AG08396 (cell line): Measurements from ENCODE around the gene CEP68.
"Not testable (repeated sequence)": the region's sequence is repeated elsewhere in the genome, so short reads cannot be mapped to it uniquely, and the experiment has no call there.

ENCODE experiments used
- DNase-seq: peaks from one replicate; pipeline ENCODE4 v3.0.0; 2012; ENCODE audit warnings: low spot score, mixed read lengths

Gene CEP68, protein sequence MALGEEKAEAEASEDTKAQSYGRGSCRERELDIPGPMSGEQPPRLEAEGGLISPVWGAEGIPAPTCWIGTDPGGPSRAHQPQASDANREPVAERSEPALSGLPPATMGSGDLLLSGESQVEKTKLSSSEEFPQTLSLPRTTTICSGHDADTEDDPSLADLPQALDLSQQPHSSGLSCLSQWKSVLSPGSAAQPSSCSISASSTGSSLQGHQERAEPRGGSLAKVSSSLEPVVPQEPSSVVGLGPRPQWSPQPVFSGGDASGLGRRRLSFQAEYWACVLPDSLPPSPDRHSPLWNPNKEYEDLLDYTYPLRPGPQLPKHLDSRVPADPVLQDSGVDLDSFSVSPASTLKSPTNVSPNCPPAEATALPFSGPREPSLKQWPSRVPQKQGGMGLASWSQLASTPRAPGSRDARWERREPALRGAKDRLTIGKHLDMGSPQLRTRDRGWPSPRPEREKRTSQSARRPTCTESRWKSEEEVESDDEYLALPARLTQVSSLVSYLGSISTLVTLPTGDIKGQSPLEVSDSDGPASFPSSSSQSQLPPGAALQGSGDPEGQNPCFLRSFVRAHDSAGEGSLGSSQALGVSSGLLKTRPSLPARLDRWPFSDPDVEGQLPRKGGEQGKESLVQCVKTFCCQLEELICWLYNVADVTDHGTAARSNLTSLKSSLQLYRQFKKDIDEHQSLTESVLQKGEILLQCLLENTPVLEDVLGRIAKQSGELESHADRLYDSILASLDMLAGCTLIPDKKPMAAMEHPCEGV

DNA sequence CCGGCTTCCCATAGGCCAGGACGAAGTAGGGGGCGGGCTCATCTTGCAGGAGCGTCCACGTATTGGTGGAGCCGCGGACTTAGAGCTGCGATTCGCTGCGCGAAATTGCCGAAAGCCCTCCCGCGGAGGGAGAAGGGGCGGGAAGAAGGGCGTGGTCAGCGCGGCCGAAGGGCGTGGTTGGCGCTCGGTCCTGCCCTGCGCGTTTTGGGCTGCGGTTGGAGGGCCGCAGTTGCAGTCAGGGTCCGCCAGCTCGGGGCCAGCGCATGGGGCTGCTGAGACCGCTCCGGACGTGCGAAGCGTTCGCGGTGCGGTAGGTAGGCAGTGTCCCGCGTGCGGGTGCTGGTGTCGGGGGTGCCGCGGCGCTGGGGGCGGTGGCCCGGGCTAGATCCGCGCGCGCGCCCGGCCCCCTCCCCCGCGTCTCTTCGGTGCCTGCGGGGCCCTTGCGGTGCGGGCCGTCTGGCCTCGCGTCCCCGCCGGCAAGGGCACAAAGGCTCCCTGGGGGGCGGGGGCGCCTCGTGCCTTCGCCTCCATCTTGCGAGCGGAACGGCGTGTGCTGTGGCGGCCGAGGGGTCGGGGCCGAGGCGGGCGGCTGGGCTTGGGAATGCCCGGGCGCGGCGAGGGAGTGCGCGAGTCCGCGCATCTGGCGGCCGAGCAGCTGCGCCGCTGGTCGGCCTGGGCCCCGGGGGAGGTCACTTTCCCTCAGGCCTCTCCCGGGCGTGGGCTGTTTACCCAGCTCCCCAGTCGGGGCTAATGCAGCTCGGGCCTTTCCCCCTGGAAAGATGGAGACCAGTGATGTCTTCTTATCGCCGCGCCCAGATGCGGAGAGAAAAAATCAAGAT lies at the start of gene CEP68:
Gene CEP68, plus strand, starts transcription at position 202 of the 839 bp plus-strand sequence. CDS start 13,029 bp downstream, outside the sequence.
- peak; percentile 98 for DNase-seq

DNA sequence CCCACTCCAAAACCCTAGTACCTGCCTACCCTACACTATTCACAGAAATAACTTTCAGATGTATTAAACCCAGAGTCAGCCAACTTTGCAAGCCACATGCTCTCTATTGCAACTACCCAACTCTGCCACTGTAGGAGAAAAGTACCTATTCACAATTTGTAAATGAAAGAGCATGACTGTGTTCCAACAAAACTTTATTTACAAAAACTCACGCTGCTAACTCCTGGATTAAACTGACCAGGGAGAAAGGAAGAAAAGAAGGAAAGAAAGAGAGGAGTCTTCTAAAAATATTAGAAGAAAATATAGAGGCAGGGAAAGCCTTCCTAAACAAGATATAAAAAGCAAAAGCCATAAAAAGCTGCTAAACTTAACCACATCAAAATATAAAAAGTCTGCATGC lies 42.4 kb upstream of the CEP68 start:
- no peak for DNase-seq

DNA sequence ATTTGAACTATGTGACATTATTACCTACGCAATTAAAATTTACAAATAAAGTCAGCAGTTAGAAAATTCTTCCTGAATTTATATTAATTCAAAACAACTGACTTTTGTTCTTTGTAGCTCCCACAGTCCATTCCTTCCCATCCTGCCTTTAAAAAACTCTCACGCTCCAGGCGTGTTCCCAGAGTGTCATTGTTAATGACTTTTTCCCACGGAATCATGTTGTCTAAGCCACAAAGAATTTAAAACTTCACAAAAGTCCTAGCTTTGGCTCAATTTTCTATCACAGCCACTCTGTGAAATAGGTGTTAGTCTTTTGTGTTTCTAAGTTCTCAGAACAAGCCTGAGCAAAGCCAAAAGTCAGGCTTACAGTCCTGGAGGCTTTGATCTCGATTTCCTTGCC lies 40.5 kb upstream of the CEP68 start:
- no peak for DNase-seq

DNA sequence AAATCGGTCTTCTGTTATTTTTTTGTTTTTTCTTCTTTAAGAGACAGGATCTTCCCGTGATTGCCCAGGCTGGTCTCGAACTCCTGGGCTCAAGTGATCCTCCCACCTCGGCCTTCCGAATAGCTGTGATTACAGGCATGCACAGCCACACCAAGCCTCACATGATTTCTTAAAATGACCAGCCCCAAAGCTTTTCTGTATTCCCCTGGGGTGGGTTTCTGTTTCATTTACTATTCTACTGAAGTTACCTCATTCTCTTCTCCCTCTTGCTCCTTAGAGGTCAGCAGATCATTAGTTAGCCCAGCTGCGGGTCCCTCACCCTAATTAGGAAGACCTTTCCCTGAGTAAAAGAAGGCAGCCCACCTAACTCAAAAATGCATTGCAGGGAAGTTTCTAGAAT lies 39.4 kb upstream of the CEP68 start:
- no peak for DNase-seq

DNA sequence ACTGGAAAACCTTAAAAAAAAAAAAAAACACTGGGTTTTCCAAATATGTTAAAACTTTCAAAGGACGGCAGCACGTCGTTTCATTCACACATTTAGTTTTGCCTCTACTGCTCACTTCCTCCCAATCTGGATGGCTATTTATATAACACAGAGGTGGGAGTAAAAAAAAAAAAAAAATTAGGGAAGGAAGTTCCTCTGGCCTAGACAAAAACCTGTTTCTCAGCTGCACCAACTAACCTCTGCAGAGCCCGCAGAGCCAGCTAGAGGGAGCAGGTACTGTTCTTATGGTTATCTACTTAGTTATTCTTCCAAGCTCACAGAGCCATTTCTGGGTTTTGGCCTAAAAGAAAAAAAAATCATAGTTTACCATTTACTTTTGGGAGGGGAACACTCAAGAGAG lies 38.9 kb upstream of the CEP68 start:
- DNase-seq: no peak

DNA sequence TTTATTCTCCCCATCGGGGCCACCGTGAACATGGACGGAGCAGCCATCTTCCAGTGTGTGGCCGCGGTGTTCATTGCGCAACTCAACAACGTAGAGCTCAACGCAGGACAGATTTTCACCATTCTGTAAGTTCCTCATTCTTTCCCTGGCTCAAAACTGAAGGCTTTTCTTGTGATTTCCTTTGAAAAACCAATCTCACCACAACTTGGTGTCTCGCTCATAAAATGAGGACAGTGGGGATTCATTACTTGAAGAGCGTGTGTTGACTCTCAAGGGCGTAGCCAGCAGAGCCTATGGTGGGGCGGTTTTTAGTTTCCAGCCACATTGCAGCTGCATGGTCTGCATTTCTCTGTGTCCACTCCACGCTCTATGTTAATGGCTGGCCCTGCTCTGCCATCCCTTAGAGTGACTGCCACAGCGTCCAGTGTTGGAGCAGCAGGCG lies 38.1 kb upstream of the CEP68 start:
- DNase-seq: no peak

DNA sequence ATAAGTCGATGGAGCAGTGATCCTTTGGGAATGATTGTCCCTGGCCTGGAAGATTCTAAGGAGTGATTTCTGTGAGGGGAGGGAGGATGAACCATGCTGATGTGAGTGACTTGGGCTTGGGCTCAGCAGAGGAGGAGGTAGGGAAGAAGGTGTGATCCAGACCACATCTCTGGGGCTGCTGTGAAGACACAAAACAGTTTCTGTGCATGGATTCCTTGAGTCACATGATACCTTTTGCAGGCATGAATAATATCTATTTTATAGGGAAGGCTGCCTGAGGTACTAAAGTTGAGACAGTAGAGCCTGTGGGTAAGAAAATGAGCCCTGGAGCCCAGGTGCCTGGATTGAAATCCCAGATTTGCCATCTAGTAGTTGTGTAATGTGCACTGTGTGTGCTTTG lies 37.2 kb upstream of the CEP68 start:
- no peak for DNase-seq

DNA sequence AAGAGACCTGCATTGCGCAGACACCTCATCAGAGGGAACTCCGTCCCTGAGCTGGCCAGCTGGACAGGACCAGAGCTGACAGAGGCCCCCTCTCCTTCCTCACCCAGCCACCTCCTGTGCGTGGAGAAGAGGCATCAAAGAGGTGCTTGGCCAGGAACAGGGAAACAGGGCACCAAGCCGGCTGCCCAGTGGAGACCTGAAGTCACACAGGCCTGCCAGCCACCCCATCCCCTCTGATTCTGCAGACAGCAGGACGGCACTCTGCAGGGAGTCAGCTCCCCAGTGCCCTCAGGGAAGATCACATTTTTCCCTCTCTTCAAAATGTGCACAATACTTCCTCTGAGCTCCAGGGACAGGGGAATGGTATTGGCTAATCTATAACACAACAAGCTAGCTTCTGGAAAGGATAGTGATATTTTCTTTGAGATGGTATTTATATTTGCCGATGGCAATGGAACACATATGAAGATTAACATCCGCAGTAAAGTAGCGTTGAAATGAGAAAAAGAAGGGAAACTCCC lies 36.5 kb upstream of the CEP68 start:
- DNase-seq: no peak

DNA sequence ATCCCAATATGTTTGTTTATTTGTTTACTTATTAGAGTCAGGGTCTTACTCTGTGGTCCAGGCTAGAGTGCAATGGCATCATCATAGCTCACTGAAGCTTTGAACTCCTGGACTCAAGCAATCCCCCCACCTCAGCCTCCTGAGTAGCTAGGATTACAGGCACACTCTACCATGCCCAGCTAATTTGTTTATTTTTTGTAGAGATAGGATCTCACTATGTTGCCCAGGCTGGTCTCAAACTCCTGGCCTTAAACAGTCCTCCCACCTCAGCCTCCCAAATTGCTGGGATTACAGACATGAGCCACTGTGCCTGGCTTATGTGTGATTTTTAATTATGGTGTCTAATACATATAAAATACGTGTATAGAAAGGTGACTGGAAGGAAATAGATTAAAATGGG lies 36.0 kb upstream of the CEP68 start:
- not testable (repeated sequence) for DNase-seq

DNA sequence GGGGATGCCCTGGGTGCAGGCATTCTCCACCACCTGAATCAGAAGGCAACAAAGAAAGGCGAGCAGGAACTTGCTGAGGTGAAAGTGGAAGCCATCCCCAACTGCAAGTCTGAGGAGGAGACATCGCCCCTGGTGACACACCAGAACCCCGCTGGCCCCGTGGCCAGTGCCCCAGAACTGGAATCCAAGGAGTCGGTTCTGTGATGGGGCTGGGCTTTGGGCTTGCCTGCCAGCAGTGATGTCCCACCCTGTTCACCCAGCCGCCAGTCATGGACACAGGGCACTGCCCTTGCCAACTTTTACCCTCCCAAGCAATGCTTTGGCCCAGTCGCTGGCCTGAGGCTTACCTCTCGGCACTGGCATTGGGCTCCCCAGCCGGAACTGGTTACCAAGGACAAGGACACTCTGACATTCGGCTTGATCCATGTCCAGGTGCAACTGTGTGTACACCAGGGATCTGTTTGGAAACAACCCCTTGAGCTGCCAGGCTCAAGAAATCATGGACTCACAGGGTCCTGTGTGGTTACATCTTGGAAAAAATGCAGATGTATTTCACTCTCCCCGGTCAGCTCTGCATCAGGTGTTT lies 35.2 kb upstream of the CEP68 start:
- no peak for DNase-seq

DNA sequence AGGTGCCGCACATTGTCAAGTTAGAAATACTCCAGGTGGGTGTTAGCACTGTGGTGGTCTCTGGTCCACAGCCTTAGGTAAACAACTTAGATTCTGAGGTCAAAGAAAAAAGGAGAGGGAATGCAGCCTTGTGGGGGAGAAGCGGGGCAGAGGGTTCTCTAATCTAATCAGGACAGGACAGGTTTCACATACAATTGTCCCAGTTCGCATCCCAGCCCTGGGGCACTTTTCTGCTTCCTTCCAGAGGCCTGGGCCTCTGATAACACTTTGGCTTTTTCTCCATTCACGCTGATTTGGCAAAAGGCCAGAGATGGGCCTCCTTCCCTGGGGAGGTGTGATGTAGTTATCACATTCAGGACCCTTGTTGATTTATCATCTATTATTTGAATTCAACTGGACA lies 34.5 kb upstream of the CEP68 start:
- no peak for DNase-seq

DNA sequence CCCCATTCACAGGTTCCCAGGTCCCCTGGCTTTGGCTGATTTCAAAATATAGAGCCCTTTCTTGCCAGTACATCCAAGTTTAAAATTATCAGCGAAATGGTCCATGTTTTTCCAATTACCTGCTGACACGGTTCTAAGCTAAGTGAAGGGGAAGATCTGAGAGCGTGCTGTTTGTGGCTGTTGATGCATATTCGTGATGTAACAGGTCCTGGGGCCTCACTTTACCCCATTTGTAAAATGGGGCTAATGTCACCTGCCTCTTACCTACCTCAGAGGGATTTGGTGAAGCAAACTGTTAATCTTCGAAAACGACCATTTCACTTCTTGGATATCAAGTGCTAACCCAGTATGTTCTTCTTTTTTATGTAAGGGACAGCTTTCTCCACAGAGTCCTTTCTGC lies 34.0 kb upstream of the CEP68 start:
- DNase-seq: no peak

DNA sequence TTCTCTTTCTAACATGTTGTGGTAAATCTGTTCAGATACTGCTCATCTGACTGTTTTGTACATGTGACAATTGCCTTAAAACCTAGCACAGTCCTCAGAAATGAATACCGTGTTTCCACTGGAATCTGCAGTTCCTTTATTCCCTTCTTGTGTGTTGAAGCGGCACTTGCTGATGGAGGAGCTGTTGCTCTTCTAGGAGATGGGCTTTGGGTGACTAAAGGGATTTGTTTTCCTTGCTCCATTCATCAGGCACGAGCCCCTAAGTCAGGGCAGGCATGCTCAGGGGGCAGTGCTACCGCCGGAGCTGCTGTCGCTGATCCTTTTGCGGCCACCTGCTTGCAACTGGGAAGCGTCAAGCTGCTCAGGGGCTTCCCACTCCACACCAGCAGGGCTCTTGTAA lies 32.5 kb upstream of the CEP68 start:
- DNase-seq: no peak

DNA sequence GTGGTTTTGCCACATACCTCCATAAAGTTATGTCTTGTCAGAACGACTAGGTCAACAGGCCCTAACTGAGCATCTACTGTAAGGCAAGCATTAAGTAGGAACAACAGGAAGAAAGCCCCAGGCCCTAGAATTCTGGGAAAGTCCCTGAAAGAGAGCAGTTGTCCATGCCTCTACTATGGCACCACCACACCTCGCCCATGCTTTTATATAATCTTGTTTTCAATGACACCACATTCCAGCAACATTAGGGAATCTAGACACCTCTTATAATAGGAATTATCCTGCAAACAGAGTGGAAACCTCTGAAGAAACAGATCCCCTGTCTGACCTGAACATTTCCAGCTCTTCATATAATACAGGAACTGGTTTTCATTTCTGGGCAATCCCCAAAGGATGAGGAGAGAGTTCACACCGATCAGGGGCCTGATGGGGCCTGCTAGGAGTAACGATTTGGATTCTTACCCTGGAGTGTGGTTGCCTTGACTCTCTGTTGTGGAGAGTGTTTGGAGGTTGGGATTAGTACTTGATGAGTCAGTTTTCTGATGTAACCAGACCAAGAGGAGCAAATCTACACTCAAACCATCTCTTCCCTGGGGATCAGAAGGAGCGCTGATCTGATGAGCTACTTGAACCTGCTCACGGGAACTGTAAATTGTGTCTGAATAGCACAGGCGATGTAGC lies 31.9 kb upstream of the CEP68 start:
- DNase-seq: peak; percentile 51

DNA sequence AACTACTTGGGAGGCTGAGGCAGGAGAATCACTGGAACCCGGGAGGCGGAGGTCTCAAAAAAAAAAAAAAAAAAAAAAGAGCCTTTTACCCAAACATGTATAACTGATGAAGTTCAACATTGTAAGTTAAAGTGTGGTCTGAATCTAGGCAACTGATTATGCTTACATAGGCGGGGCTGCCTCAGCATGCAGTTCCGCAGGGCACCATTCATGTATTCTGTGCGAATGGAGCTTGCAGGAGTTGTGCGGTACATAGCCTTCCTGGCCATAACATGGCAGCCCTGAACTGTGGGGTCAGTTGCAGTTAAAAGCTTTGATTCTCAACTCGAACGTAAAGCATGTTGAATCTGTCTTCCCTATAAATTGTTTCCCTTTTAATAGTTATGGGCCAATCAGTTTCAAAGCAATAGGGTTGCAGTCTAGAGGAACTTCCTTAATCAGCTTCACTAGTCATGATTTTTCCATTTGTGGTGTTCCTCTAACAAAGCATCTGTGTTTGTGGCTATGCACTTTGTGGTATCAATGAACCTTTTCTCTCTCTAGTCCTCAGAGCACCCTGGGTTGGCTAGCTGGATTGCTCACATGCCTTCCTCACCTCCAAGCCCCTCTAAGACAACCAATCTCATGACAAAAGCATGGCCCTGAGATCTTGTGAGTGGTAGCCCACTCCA lies 30.6 kb upstream of the CEP68 start:
- DNase-seq: no peak

DNA sequence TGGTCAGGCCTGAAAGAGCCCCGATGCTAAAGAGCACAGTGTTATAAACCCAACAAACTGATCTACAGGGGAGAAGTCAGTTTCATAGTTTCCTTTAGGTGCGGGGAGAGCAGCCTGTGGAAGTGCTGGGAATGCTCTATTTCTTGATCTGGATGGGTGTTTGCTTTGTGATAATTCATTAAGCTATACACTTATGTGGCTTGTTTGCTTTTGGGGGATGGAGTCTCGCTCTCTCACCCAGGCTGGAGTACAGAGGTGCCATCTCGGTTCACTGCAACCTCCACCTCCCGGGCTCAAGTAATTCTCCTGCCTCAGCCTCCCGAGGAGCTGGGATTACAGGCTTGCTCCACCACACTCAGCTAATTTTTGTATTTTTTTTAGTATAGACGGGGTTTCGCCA lies 30.1 kb upstream of the CEP68 start:
- no peak for DNase-seq

DNA sequence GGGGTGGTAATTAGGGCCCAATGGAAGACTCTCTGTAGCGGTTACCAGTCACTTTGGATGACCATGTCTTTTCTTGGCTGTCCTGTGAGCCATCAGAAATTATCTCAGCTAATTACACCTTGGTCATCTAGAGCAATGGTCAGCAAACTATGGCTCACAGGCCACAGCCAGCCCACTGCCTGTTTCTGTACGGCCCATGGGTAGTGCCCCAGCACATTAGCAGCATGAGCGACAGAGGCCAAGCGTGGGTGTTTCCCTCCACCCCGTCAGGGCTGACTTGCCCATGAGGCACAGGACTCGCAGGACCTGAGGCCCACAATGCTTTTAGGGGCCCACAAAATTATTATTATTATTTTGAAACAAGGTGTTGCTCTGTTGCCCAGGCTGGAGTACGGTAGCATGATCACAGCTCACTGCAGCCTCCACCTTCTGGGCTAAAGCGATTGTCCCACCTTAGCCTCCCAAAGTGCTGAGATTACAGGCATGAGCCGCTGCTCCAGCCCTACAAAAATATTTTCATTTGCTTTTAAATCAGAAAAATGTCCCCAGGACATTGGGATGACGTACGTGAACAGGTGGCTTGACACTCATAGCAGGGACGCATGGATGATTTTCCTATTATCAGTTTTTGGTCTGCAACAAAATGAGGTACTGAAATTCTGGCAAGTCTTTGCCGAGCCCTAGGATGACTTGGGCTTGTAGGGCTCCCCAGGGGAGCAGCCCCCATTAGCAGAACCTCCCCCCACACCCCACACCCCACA lies 29.3 kb upstream of the CEP68 start:
- DNase-seq: no peak

DNA sequence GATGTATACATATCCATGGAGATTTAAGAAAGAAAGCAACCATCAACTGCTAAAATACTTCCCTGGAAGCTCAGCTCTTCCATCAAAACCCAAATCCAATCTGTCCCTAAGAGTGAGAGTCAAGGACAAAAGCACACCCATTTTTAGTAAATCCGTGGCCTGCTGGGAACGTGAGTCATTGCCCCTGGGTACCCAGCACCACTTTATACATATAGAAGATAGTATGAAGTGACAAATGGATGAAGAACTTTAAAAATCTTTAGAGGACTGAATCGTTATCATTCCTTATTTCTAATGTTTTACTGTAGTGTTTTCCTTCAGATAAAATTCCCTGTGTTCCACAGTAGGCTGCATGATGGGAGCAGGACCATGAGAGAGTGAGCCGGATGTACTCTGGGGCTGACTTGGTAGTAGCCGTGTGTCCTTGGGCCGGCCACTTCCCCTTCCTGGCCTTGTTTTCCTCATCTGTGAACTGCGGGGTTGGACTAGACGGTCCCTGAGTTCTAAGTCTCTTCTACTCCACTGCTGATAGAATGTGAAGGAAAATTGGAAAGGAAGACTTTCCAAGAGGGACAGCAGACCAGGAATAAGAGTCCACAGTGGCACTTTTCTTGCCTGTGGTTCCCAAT lies 28.5 kb upstream of the CEP68 start:
- DNase-seq: no peak
